Astrocyte of the spinal cord (primary cell): ENCODE data around the gene CFI.

ENCODE experiments used
- DNase-seq: peaks from one replicate; pipeline ENCODE4 v3.0.0; 2011; ENCODE audit warnings: low read depth, low spot score
- H3K4me3 ChIP-seq: 2 replicates; pipeline ENCODE4 v1.5.1; 2011; ENCODE audit warnings: low read depth, mild to moderate bottlenecking, low read length, moderate library complexity
- CTCF ChIP-seq: IDR thresholded peaks from 2 replicates; pipeline ENCODE4 v1.5.1; 2012; ENCODE audit warnings: low read depth, mild to moderate bottlenecking, low read length, inconsistent platforms
- in situ Hi-C: cut with HindIII; loops from 2 replicates; pipeline ENCODE4 v1.10.0; 2017; ENCODE audit warnings: low sequenced_read_pairs

Gene CFI

DNA sequence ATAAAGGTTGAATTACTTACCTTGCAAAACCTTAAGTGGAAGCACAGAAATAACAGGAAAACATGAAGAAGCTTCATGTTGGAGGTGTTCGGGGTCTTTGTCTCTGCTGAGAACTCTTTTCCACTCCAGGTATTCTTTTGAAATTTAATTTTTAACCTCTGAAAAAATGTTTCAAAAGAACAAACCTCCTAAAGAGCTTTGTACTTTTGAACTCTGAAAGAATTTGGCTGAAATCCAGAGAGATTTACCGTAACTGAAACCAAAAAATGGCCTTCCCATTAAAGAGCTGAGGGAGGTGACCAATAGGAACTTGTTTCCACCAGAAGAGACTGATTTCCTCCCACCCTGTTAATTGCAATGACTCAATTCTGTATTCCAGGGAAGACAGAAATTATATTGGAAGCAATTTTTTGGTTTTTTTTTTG, at the start of gene CFI:
Gene CFI, minus strand, starts transcription at position 105 of the 425 bp plus-strand sequence. Its CDS starts 28 bp downstream, at position 77.
- in situ Hi-C loops: no loop called here
- DNase-seq: peak; percentile 86
- peak within 1 kb of the TSS; percentile 36 for H3K4me3 ChIP-seq
- TF ChIP-seq CTCF: no peak

DNA sequence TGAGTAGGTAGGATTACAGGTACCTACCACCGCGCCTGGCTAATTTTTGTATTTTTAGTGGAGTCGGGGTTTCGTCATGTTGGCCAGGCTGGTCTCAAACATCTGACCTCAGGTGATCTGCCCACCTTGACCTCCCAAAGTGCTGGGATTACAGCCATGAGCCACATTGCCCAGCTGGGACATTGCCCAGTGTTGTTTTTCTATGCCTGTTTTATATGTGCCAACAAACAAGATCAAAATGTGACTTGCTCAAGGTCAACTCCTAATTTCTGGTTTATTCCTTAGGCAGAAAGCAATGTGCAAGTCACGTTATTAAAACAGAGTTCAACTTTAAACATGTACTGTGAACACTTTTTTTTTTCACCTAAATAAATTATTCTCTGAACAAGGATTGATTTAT, 48.8 kb upstream of the CFI start:
- no peak for TF ChIP-seq CTCF
- no peak for DNase-seq
- in situ Hi-C loops: no loop called here
- no peak overlapping the region for H3K4me3 ChIP-seq

GRCh38 chr4:109848501-109848900, 46.7 kb upstream of the CFI start:
- no peak for TF ChIP-seq CTCF
- DNase-seq: no peak
- no peak overlapping the region for H3K4me3 ChIP-seq
- in situ Hi-C loops: no loop called here

DNA sequence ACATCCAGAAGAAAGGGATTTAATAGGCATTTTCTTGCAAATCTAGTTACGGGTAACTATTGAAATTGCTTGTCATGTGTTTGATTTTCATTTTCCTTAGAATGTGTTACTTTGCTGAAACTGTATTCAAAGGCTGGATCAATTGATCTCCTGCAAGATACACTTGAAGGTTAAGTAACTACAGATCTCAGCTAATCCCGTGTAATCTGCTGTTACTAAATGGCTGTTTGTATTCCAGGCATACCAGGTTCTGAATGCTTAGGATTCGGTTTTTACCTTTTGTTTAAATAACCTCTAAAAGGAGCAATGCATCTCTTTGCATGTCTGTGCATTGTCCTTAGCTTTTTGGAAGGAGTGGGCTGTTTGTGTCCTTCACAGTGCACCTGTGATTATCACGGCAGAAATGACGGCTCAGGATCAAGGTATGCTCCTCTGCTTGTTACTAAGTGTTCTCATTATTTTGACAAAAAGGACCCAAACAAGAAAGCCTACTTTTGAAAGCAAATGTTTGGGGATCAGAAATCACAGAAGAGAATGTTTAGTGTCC, 46.2 kb upstream of the CFI start, which contains the start of gene LRIT3:
Gene LRIT3, plus strand, starts transcription at position 212 of the 547 bp plus-strand sequence. Its CDS starts 95 bp downstream, at position 307.
- no peak for TF ChIP-seq CTCF
- H3K4me3 ChIP-seq: no peak within 1 kb of the TSS
- DNase-seq: no peak
- in situ Hi-C loops: no loop called here

- no peak overlapping the region for H3K4me3 ChIP-seq
- in situ Hi-C loops: no loop called here
- TF ChIP-seq CTCF: no peak
- DNase-seq: no peak
Measured at GRCh38 chr4:109846395-109847098, 44.7 kb upstream of the CFI start.

DNA sequence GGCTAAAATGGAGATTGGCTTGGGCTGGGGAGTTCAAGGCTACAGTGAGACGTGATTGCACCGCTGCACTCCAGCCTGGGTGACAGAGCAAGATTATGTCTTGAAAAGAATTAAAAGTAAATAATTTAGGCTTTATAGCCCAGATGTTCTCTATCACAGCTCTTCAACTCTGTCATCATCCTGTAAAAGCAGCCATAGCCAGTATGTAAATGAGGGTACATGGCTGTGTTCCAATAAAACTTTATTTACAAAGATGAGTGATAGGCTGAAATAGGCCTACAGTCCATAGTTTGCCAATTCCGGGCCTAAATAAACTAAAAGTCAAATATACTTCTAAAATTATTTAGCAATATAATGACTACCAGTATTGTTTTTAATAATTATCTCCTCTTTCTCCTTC, 35.2 kb upstream of the CFI start:
- no peak for TF ChIP-seq CTCF
- DNase-seq: no peak
- in situ Hi-C loops: no loop called here
- no peak overlapping the region for H3K4me3 ChIP-seq
